Bladder microvascular endothelial cell (primary cell): Measurements from ENCODE around the gene MCHR1. TPM values are rescaled to one million over a fixed set of nuclear protein-coding genes. Genes with fewer than 3 reads are reported as not detected.

Experiments
- total RNA-seq: library from RNA; depleted of rRNA; stranded (reverse); fragments of >200 nt; gene quantifications from 2 replicates; pipeline ENCODE4 v1.2.3, GENCODE V29; 2014

Gene MCHR1
- under 0.01 and 0.13 TPM in 2 replicates for total RNA-seq

DNA sequence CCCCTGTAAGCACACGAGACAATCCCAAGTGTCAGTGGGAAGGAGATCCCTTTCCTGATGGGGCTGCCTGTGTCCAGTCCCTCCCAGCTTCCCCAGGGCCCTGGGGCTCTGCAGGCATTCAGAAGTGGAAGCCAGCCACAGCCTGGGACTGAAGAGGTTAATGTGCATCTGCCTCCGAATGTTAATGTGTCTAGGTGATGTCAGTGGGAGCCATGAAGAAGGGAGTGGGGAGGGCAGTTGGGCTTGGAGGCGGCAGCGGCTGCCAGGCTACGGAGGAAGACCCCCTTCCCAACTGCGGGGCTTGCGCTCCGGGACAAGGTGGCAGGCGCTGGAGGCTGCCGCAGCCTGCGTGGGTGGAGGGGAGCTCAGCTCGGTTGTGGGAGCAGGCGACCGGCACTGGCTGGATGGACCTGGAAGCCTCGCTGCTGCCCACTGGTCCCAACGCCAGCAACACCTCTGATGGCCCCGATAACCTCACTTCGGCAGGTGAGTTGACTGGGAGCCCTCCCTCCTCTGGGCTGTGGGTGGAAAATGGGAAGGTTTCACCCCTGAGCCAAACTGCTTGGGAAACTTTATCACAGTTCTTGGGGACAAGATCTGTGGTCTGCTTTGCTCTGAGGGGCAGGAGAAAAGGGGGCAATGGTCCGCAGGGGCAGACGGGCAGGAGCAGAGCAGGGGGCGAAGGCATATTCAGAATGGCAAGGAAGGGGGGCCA lies at the start of gene MCHR1:
TSS of gene MCHR1 (plus strand) at position 236 of the 715 bp plus-strand sequence. CDS start at position 405, 169 bp downstream.

DNA sequence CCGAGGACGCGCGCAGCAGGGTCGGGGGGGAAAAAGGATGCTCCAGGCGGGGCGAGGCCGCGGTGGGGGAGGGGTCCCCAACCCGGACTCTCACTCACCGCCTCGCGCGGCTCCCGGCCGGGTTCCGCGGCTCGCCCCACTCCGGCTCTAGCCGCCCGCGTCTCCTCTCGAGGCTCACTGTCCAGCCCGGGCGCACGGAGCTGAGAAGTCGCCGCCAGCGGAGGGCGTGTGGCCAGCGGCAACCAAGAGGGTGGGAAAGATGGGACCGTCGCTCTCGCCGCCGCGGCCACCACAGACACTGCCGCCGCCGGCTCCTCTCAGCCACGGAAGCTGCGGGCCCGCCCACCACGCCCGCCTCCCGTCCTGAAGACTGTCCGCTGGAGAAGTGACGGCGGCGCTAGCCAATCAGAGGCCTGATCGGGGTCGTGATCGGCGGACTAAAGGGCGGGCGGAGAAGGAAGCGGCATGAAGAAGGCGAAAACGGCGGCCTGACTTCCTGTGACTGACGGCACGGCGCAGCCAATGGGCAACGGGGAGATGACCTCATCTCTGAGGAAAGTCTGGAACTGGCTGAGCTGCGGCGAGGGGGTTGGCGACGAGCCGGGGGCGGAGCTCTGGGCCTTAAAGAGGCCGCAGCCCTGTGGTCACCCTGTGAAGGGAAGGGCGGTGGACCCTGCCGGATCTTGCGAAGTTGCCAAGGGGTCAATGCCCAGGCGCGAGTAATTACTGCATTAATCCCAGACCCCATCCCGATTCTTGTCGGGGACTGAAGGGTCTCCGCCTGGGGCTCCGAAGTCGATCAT lies 42.7 kb upstream of the MCHR1 start, which contains the start of gene MRTFA:
TSS of gene MRTFA (minus strand) at position 340 of the 803 bp plus-strand sequence.

Other genes starting within 250 kb of the MCHR1 start
- gene MRTFA, start 42.8 kb upstream of the MCHR1 start, total RNA-seq = 12.1 and 38.3 TPM in 2 replicates
- gene SLC25A17, start 139.9 kb downstream of the MCHR1 start, total RNA-seq = 9.9 and 22.3 TPM in 2 replicates
- 181 and 270 TPM in 2 replicates for gene ST13, start 177.2 kb downstream of the MCHR1 start, total RNA-seq
- 4.9 and 10.1 TPM in 2 replicates for gene XPNPEP3, start 177.7 kb downstream of the MCHR1 start, total RNA-seq
- not detected in 2 replicates for gene DNAJB7, start 182.6 kb downstream of the MCHR1 start, total RNA-seq